Neural progenitor cell (in vitro differentiated cells): ENCODE results near the gene PWWP2A. TPM values are rescaled to one million over a fixed set of nuclear protein-coding genes. Genes with fewer than 3 reads are reported as not detected.

ENCODE experiments used
- DNase-seq: peaks from one replicate; pipeline ENCODE4 v3.0.0-alpha.2; 2016; ENCODE audit warnings: low spot score
- H2AFZ ChIP-seq: fragments of 200-600 bp; sonication (generic); replicated peaks from 2 replicates; pipeline ENCODE4 v1.6.1; 2016; ENCODE audit warnings: antibody characterized with exemption
- H3F3A ChIP-seq: fragments of 200-600 bp; sonication (generic); 2 replicates; pipeline ENCODE4 v1.6.1; 2016; ENCODE audit warnings: antibody characterized with exemption, low read depth
- H3K27ac ChIP-seq: fragments of 200-600 bp; sonication (generic); 2 replicates; pipeline ENCODE4 v1.5.1; 2016; ENCODE audit warnings: mild to moderate bottlenecking
- H3K27me3 ChIP-seq: fragments of 200-600 bp; sonication (generic); 2 replicates; pipeline ENCODE4 v1.6.1; 2016; ENCODE audit warnings: mild to moderate bottlenecking, moderate library complexity
- H3K36me3 ChIP-seq: fragments of 200-600 bp; sonication (generic); 2 replicates; pipeline ENCODE4 v1.5.1; 2016
- H3K4me1 ChIP-seq: fragments of 200-600 bp; sonication (generic); 2 replicates; pipeline ENCODE4 v1.6.1; 2016; ENCODE audit warnings: mixed run types
- H3K4me2 ChIP-seq: fragments of 200-600 bp; sonication (generic); 2 replicates; pipeline ENCODE4 v1.6.1; 2016
- H3K4me3 ChIP-seq: fragments of 200-600 bp; sonication (generic); 2 replicates; pipeline ENCODE4 v1.5.1; 2016
- H3K79me2 ChIP-seq: fragments of 200-600 bp; sonication (generic); 2 replicates; pipeline ENCODE4 v1.6.1; 2016; ENCODE audit warnings: low read depth
- H3K9ac ChIP-seq: fragments of 200-600 bp; sonication (generic); 2 replicates; pipeline ENCODE4 v1.6.1; 2016
- H3K9me3 ChIP-seq: fragments of 200-600 bp; sonication (generic); 2 replicates; pipeline ENCODE4 v1.5.1; 2016; ENCODE audit warnings: low read depth
- H4K20me1 ChIP-seq: fragments of 200-600 bp; sonication (generic); 2 replicates; pipeline ENCODE4 v1.6.1; 2016; ENCODE audit warnings: low read depth
- H3K27ac Mint-ChIP-seq: 3 replicates; pipeline ENCODE4 v1.8.0; 2021; ENCODE audit warnings: mixed read lengths
- H3K27me3 Mint-ChIP-seq: 2 replicates; pipeline ENCODE4 v1.8.0; 2022; ENCODE audit warnings: low read depth, mild to moderate bottlenecking, inconsistent platforms, moderate library complexity, mixed read lengths; ENCODE audit not compliant: insufficient read depth
- H3K36me3 Mint-ChIP-seq: 3 replicates; pipeline ENCODE4 v1.8.0; 2021; ENCODE audit warnings: mixed read lengths
- H3K4me1 Mint-ChIP-seq: 3 replicates; pipeline ENCODE4 v1.8.0; 2021; ENCODE audit warnings: mixed read lengths
- H3K4me3 Mint-ChIP-seq: 3 replicates; pipeline ENCODE4 v1.8.0; 2021; ENCODE audit warnings: mild to moderate bottlenecking, moderate library complexity, mixed read lengths
- H3K9me3 Mint-ChIP-seq: 3 replicates; pipeline ENCODE4 v1.8.0; 2020; ENCODE audit warnings: mixed read lengths
- EZH2 ChIP-seq: fragments of 200-600 bp; sonication (generic); IDR thresholded peaks from 2 replicates; pipeline ENCODE4 v1.6.1; 2017; ENCODE audit warnings: antibody characterized with exemption, mild to moderate bottlenecking, moderate library complexity
- EZH2phosphoT487 ChIP-seq: fragments of 200-600 bp; sonication (generic); IDR thresholded peaks from 2 replicates; pipeline ENCODE4 v1.6.1; 2017; ENCODE audit warnings: antibody characterized with exemption
- total RNA-seq: library from RNA; depleted of rRNA; stranded (reverse); fragments of >200 nt; gene quantifications from 2 replicates; pipeline ENCODE4 v1.2.3, GENCODE V29; 2015; ENCODE audit warnings: low replicate concordance
- TF ChIP-seq, protein P1 (sequence below): fragments of 200-600 bp; sonication (generic); IDR thresholded peaks from 2 replicates; pipeline ENCODE4 v1.5.1; 2017; ENCODE audit warnings: antibody characterized with exemption, mild to moderate bottlenecking

Gene PWWP2A
- total RNA-seq, 1 donor from 2014 or later: 49.0 TPM

DNA sequence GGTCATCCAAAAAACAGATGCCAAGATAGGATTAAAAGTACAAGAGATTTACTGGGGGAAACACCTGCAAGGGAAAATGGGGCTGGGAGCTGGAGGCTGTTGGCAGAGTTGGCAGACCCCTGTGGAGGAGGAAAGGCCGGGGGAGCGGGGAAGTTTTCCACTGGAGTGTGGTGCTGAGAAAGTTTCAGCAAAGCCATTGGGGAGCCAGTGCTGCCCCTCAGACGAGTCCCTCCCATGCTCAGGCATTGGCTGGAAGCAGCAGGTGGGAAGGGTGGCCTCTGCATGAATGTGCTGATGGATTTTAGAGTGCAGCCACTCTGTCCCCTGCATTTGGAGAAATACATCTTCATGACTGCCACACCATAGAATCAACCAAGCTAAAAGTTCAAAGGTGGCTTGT, 57.5 kb downstream of the PWWP2A start:
- Histone ChIP-seq H3K4me3 (no peak overlapping the region), H2AFZ (no peak overlapping the region), H3K4me1 (peaks cover 10% of the 10 kb centered on the region), H3F3A (no peaks in the 10 kb centered on the region), H3K27me3 (no peaks in the 10 kb centered on the region), H3K79me2 (no peaks in the 10 kb centered on the region), H4K20me1 (peaks cover 9% of the 10 kb centered on the region), H3K9ac (no peak overlapping the region), H3K4me2 (peak overlapping the region; percentile 27), H3K36me3 (no peaks in the 10 kb centered on the region), H3K9me3 (no peaks in the 10 kb centered on the region), H3K27ac (no peak overlapping the region)
- peaks cover 9% of the 10 kb centered on the region for H3K9me3 Mint-ChIP-seq
- H3K36me3 Mint-ChIP-seq: peaks cover 41% of the 10 kb centered on the region
- TF ChIP-seq EZH2phosphoT487: no peak
- TF ChIP-seq, protein P1, sequence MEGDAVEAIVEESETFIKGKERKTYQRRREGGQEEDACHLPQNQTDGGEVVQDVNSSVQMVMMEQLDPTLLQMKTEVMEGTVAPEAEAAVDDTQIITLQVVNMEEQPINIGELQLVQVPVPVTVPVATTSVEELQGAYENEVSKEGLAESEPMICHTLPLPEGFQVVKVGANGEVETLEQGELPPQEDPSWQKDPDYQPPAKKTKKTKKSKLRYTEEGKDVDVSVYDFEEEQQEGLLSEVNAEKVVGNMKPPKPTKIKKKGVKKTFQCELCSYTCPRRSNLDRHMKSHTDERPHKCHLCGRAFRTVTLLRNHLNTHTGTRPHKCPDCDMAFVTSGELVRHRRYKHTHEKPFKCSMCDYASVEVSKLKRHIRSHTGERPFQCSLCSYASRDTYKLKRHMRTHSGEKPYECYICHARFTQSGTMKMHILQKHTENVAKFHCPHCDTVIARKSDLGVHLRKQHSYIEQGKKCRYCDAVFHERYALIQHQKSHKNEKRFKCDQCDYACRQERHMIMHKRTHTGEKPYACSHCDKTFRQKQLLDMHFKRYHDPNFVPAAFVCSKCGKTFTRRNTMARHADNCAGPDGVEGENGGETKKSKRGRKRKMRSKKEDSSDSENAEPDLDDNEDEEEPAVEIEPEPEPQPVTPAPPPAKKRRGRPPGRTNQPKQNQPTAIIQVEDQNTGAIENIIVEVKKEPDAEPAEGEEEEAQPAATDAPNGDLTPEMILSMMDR: no peak
- TF ChIP-seq EZH2: no peak
- DNase-seq: peak; percentile 35
- H3K27me3 Mint-ChIP-seq: peaks cover 2% of the 10 kb centered on the region
- H3K4me3 Mint-ChIP-seq: no peak overlapping the region
- peaks cover 2% of the 10 kb centered on the region for H3K4me1 Mint-ChIP-seq
- H3K27ac Mint-ChIP-seq: no peak overlapping the region

DNA sequence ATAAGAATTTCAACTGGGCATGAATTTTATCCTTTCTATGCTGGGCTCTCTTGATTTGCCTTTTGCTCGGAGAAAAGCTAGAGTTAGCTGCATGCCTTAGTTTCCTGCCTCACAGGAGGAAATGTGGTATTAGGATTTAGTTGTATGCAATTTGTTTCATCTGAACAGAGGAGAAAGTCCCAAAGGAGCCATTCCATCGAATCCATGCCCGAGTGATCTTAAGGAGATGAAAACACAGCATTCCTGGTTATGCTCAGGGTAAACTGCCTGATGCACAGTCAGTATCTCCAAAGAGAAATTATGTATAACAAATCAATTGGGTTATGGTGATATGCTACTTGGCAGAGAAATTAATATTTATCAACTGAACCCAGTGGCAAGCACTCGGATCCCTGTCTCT, 59.2 kb downstream of the PWWP2A start:
- peaks cover 9% of the 10 kb centered on the region for H3K9me3 Mint-ChIP-seq
- no peak overlapping the region for H3K4me2 ChIP-seq
- peaks cover 2% of the 10 kb centered on the region for H3K27me3 Mint-ChIP-seq
- no peak overlapping the region for H3K4me3 Mint-ChIP-seq
- H3K27ac ChIP-seq: no peak overlapping the region
- no peaks in the 10 kb centered on the region for H3F3A ChIP-seq
- H2AFZ ChIP-seq: no peak overlapping the region
- H3K27me3 ChIP-seq: no peaks in the 10 kb centered on the region
- H3K4me3 ChIP-seq: no peak overlapping the region
- no peak for DNase-seq
- H3K9me3 ChIP-seq: no peaks in the 10 kb centered on the region
- no peak for TF ChIP-seq EZH2
- TF ChIP-seq EZH2phosphoT487: no peak
- TF ChIP-seq, protein P1: no peak
- peaks cover 9% of the 10 kb centered on the region for H4K20me1 ChIP-seq
- no peaks in the 10 kb centered on the region for H3K79me2 ChIP-seq
- H3K9ac ChIP-seq: no peak overlapping the region
- H3K4me1 ChIP-seq: peaks cover 10% of the 10 kb centered on the region
- no peaks in the 10 kb centered on the region for H3K36me3 ChIP-seq
- H3K27ac Mint-ChIP-seq: no peak overlapping the region
- peaks cover 2% of the 10 kb centered on the region for H3K4me1 Mint-ChIP-seq
- H3K36me3 Mint-ChIP-seq: peaks cover 43% of the 10 kb centered on the region

DNA sequence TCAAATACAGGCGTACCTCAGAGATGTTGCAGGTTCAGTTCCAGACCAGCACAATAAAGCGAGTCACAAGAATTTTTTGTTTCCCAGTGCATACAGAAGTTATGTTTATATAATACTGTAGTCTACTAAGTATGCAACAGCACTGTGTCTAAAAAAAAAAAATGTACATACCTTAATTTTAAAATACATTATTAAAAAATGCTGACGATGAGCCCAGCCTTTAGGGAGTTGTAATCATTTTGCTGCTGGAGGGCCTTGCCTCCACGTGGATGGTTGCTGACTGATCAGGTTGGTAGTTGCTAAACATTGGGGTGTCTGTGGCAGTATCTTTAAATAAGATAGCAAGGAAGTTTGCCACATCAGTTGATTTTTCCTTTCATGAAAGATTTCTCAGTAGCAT, 62.0 kb downstream of the PWWP2A start:
- no peak overlapping the region for H3K4me3 Mint-ChIP-seq

More for the DNA sequence above, 62.0 kb downstream of the PWWP2A start:
- Mint-ChIP-seq H3K27ac (no peak overlapping the region), H3K4me1 (peaks cover 2% of the 10 kb centered on the region), H3K9me3 (peaks cover 9% of the 10 kb centered on the region), H3K36me3 (peaks cover 49% of the 10 kb centered on the region), H3K27me3 (no peaks in the 10 kb centered on the region)
- no peak overlapping the region for H3K9ac ChIP-seq
- no peak for DNase-seq
- TF ChIP-seq EZH2phosphoT487 (no peak), EZH2 (no peak)
- TF ChIP-seq, protein P1: no peak
- H3K79me2 ChIP-seq: no peaks in the 10 kb centered on the region
- peaks cover 9% of the 10 kb centered on the region for H4K20me1 ChIP-seq
- no peaks in the 10 kb centered on the region for H3K36me3 ChIP-seq
- no peaks in the 10 kb centered on the region for H3K9me3 ChIP-seq
- no peak overlapping the region for H3K27ac ChIP-seq
- no peak overlapping the region for H2AFZ ChIP-seq
- no peak overlapping the region for H3K4me3 ChIP-seq
- peaks cover 10% of the 10 kb centered on the region for H3K4me1 ChIP-seq
- H3K27me3 ChIP-seq: no peaks in the 10 kb centered on the region
- H3F3A ChIP-seq: no peaks in the 10 kb centered on the region
- H3K4me2 ChIP-seq: no peak overlapping the region
